Astrocyte (in vitro differentiated cells and primary cell): Measurements from ENCODE around the gene RNF7.

ENCODE experiments used
- EZH2 ChIP-seq: IDR thresholded peaks from 2 replicates; pipeline ENCODE4 v1.6.1; 2012; ENCODE audit warnings: mild to moderate bottlenecking, low read length, inconsistent platforms; ENCODE audit not compliant: insufficient read depth
- TF ChIP-seq, protein P1 (sequence below): IDR thresholded peaks from 2 replicates; pipeline ENCODE4 v1.5.1; 2011; ENCODE audit warnings: low read depth, mild to moderate bottlenecking, inconsistent platforms, low read length, moderate library complexity; ENCODE audit not compliant: insufficient read depth

DNA sequence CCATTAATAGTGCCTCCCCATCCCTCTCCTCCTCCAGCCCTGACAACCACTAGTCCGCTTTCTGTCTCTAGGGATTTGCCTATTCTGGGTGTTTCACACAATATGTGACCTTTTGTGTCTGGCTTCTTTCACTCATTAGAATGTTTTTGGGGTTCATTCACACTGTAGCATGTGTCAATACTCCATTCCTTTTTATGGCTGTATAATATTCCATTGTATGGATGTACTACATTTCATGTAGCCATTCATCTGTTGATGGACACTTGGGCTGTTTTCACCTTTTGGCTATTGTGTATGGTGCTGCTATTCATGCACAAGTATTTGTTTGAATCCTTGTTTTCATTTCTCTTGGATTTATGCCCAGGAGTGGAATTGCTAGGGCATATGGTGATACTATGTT is 41.6 kb downstream of the RNF7 start:
- TF ChIP-seq, protein P1, sequence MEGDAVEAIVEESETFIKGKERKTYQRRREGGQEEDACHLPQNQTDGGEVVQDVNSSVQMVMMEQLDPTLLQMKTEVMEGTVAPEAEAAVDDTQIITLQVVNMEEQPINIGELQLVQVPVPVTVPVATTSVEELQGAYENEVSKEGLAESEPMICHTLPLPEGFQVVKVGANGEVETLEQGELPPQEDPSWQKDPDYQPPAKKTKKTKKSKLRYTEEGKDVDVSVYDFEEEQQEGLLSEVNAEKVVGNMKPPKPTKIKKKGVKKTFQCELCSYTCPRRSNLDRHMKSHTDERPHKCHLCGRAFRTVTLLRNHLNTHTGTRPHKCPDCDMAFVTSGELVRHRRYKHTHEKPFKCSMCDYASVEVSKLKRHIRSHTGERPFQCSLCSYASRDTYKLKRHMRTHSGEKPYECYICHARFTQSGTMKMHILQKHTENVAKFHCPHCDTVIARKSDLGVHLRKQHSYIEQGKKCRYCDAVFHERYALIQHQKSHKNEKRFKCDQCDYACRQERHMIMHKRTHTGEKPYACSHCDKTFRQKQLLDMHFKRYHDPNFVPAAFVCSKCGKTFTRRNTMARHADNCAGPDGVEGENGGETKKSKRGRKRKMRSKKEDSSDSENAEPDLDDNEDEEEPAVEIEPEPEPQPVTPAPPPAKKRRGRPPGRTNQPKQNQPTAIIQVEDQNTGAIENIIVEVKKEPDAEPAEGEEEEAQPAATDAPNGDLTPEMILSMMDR, result no peak
- TF ChIP-seq EZH2, result no peak
